ENCODE results near the gene RNASE8.

DNA sequence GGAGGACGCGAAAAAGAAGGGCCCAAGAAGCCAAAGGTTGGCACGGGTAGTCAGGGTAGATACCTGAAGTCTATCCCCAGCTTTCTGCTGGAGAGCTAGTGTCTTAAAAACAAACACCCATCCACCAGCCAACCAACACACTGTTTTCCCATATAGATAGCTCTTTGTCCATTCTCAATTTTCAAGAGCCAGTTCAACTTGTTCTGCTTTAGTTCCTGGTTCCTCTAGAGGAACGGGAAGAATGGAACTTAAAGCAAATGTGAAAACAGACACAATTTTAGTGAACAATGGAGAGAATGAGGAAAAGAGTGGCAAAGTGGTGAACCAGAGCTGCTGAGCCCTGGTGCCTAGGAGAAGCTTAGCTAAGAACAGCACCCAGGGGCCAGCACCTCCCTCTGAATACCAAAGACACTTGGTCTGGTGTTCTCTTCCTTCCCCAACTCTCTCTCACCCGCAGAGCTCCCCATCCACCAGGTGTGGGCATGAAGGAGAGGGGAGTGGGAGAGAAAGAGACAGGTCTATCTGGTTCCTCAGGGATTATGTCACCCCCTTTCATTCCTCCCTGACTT lies 36.6 kb upstream of the RNASE8 start:
- TF ChIP-seq CTCF (IDR thresholded peaks at IDR 0.05) (no peak), POLR2A (IDR thresholded peaks at IDR 0.05) (no peak), POLR2AphosphoS5 (IDR thresholded peaks at IDR 0.05) (no peak), EP300 (IDR thresholded peaks at IDR 0.05) (no peak)

Data from stomach (tissue), 4 donors.